CD14-positive monocyte (primary cell): ENCODE data around the gene THRB. TPM values are rescaled to one million over a fixed set of nuclear protein-coding genes. Genes with fewer than 3 reads are reported as not detected.

ENCODE experiments used
- DNase-seq, 3 donors: peaks; one replicate each; pipeline ENCODE4 v3.0.0-alpha.2; 2011 to 2022
- H2AFZ ChIP-seq: 2 replicates; pipeline ENCODE4 v1.6.0; 2012; ENCODE audit warnings: mild to moderate bottlenecking, low read depth, low read length, inconsistent platforms; ENCODE audit not compliant: insufficient read depth, poor library complexity, severe bottlenecking
- H3K27ac ChIP-seq, 2 donors: 1 replicate in 1 of 2; 2 replicates in 1 of 2; pipeline ENCODE4 v1.5.1; 2012 to 2013; ENCODE audit warnings: low read length in 2 of 2, control low read depth in 1 of 2, inconsistent platforms in 1 of 2, low read depth in 1 of 2, mild to moderate bottlenecking in 1 of 2
- H3K27me3 ChIP-seq, 2 donors: one replicate each; pipeline versions ENCODE4 v1.6.0 to v1.6.1; 2011 to 2013; ENCODE audit warnings: low read length in 2 of 2; ENCODE audit not compliant: control insufficient read depth in 2 of 2, insufficient read depth in 2 of 2
- H3K36me3 ChIP-seq, 2 donors: replicated peaks in 1 of 2; 1 replicate in 1 of 2; 2 replicates in 1 of 2; pipeline versions ENCODE4 v1.5.1 to v1.6.1; 2012 to 2013; ENCODE audit warnings: low read length in 2 of 2, control low read depth in 1 of 2, inconsistent platforms in 1 of 2, mild to moderate bottlenecking in 1 of 2; ENCODE audit not compliant: insufficient read depth in 2 of 2, control insufficient read depth in 1 of 2
- H3K4me1 ChIP-seq, 2 donors: 1 replicate in 1 of 2; 2 replicates in 1 of 2; pipeline versions ENCODE4 v1.5.1 to v1.6.1; 2012 to 2013; ENCODE audit warnings: low read length in 2 of 2, control low read depth in 1 of 2, inconsistent platforms in 1 of 2, mild to moderate bottlenecking in 1 of 2, moderate library complexity in 1 of 2; ENCODE audit not compliant: insufficient read depth in 2 of 2, control insufficient read depth in 1 of 2
- H3K4me2 ChIP-seq: replicated peaks from 2 replicates; pipeline ENCODE3; 2012; ENCODE audit warnings: low read length, moderate library complexity, mild to moderate bottlenecking; ENCODE audit not compliant: poor library complexity, severe bottlenecking; ENCODE audit errors: extremely low read depth
- H3K4me3 ChIP-seq, 3 experiments: fragments of 200-600 bp in 1 of 3; sonication (generic) in 1 of 3; replicated peaks in 1 of 3; 1 replicate in 2 of 3; 2 replicates in 1 of 3; pipeline ENCODE4 v1.5.1; 2011 to 2013; ENCODE audit warnings: low read length in 3 of 3, mild to moderate bottlenecking in 3 of 3, control low read depth in 2 of 3, low read depth in 2 of 3, inconsistent platforms in 1 of 3, moderate library complexity in 1 of 3
- H3K79me2 ChIP-seq: 2 replicates; pipeline ENCODE4 v1.6.0; 2012; ENCODE audit warnings: mild to moderate bottlenecking, control low read depth, inconsistent platforms, low read length, moderate library complexity; ENCODE audit not compliant: insufficient read depth
- H3K9ac ChIP-seq: 2 replicates; pipeline ENCODE4 v1.6.0; 2017; ENCODE audit warnings: low read length, mild to moderate bottlenecking; ENCODE audit not compliant: insufficient read depth, poor library complexity, severe bottlenecking
- H3K9me3 ChIP-seq, 2 donors: replicated peaks in 1 of 2; 1 replicate in 1 of 2; 2 replicates in 1 of 2; pipeline versions ENCODE4 v1.5.1 to v1.6.1; 2012 to 2013; ENCODE audit warnings: low read length in 2 of 2, control low read depth in 1 of 2; ENCODE audit not compliant: control insufficient read depth in 1 of 2, insufficient read depth in 1 of 2
- H4K20me1 ChIP-seq: 2 replicates; pipeline ENCODE4 v1.6.0; 2012; ENCODE audit warnings: mild to moderate bottlenecking, low read length, control low read depth, moderate library complexity; ENCODE audit not compliant: insufficient read depth
- H3K27ac Mint-ChIP-seq, 7 donors: one replicate each; pipeline ENCODE4 v1.8.0; 2020; ENCODE audit warnings: mild to moderate bottlenecking in 7 of 7, mixed read lengths in 7 of 7, moderate library complexity in 6 of 7, inconsistent platforms in 2 of 7
- H3K27me3 Mint-ChIP-seq, 3 donors: one replicate each; pipeline ENCODE4 v1.8.0; 2021 to 2022; ENCODE audit warnings: low read depth in 3 of 3, mild to moderate bottlenecking in 3 of 3, mixed read lengths in 3 of 3, moderate library complexity in 3 of 3, inconsistent platforms in 1 of 3
- H3K36me3 Mint-ChIP-seq, 2 donors: one replicate each; pipeline ENCODE4 v1.8.0; 2020; ENCODE audit warnings: mixed read lengths in 2 of 2, inconsistent platforms in 1 of 2, mild to moderate bottlenecking in 1 of 2
- H3K4me1 Mint-ChIP-seq: one replicate; pipeline ENCODE4 v1.8.0; 2020; ENCODE audit warnings: mild to moderate bottlenecking, mixed read lengths
- H3K4me3 Mint-ChIP-seq, 2 donors: one replicate each; pipeline ENCODE4 v1.8.0; 2020; ENCODE audit warnings: mild to moderate bottlenecking in 2 of 2, mixed read lengths in 2 of 2, moderate library complexity in 1 of 2
- H3K9me3 Mint-ChIP-seq, 7 donors: one replicate each; pipeline ENCODE4 v1.8.0; 2020 to 2022; ENCODE audit warnings: mixed read lengths in 7 of 7, mild to moderate bottlenecking in 6 of 7, moderate library complexity in 6 of 7, inconsistent platforms in 2 of 7
- WGBS: methylation state at CpG from one replicate; pipeline ENCODE4 v1.1.5; 2013; ENCODE audit warnings: missing lambda C conversion rate; ENCODE audit not compliant: insufficient coverage; 5-methylcytosine and 5-hydroxymethylcytosine counted together
- intact Hi-C, 2 donors: fragments of 100-400 bp; cut with micrococcal nuclease; formaldehyde crosslinking; loops; one replicate each; pipeline versions ENCODE4 v1.15.0 to v1.15.1; 2023
- polyA plus RNA-seq, 3 donors: library from polyadenylated mRNA; depleted of rRNA in 1 of 3; unstranded in 2 of 3; stranded (reverse) in 1 of 3; fragments of 300-500 nt in 2 of 3; fragments of >200 nt in 1 of 3; fragmentation: Illumina TruSeq in 2 of 3; gene quantifications; 1 replicate in 2 of 3; 2 replicates in 1 of 3; pipeline ENCODE4 v1.2.3, GENCODE V29; 2012 to 2021
- TF ChIP-seq, protein P1 (sequence below): fragments of 200-600 bp; IDR thresholded peaks from one replicate; pipeline ENCODE4 v1.8.0; 2022; ENCODE audit warnings: antibody characterized with exemption, mild to moderate bottlenecking

The THRB gene
- polyA plus RNA-seq, 3 donors = 0.05 TPM; not detected in 2

- Histone ChIP-seq H3K36me3 (no peaks in the 10 kb centered on the region), H3K4me3 (no peak overlapping the region), H2AFZ (no peak overlapping the region), H3K9ac (no peak overlapping the region), H4K20me1 (no peaks in the 10 kb centered on the region), H3K4me2 (no peak overlapping the region), H3K27ac (no peak overlapping the region), H3K9me3 (no peaks in the 10 kb centered on the region), H3K27me3 (no peaks in the 10 kb centered on the region), H3K79me2 (no peaks in the 10 kb centered on the region), H3K4me1 (no peaks in the 10 kb centered on the region)
- intact Hi-C loops = no loop called here
- H3K27me3 Mint-ChIP-seq = peaks cover 0 to 3% (median 0%) of the 10 kb centered on the region in 3 donors
- H3K4me3 Mint-ChIP-seq = no peak overlapping the region
- TF ChIP-seq, protein P1, sequence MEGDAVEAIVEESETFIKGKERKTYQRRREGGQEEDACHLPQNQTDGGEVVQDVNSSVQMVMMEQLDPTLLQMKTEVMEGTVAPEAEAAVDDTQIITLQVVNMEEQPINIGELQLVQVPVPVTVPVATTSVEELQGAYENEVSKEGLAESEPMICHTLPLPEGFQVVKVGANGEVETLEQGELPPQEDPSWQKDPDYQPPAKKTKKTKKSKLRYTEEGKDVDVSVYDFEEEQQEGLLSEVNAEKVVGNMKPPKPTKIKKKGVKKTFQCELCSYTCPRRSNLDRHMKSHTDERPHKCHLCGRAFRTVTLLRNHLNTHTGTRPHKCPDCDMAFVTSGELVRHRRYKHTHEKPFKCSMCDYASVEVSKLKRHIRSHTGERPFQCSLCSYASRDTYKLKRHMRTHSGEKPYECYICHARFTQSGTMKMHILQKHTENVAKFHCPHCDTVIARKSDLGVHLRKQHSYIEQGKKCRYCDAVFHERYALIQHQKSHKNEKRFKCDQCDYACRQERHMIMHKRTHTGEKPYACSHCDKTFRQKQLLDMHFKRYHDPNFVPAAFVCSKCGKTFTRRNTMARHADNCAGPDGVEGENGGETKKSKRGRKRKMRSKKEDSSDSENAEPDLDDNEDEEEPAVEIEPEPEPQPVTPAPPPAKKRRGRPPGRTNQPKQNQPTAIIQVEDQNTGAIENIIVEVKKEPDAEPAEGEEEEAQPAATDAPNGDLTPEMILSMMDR = no peak
- no CpG with 5 or more reads among the region's 1 CpG for whole genome bisulfite sequencing
- no peaks in the 10 kb centered on the region for H3K36me3 Mint-ChIP-seq
- no peak for DNase-seq
- no peaks in the 10 kb centered on the region for H3K9me3 Mint-ChIP-seq
- H3K4me1 Mint-ChIP-seq = no peaks in the 10 kb centered on the region
- no peak overlapping the region for H3K27ac Mint-ChIP-seq
Measured at GRCh38 chr3:24249523-24249922, 245.1 kb downstream of the THRB start.

DNA sequence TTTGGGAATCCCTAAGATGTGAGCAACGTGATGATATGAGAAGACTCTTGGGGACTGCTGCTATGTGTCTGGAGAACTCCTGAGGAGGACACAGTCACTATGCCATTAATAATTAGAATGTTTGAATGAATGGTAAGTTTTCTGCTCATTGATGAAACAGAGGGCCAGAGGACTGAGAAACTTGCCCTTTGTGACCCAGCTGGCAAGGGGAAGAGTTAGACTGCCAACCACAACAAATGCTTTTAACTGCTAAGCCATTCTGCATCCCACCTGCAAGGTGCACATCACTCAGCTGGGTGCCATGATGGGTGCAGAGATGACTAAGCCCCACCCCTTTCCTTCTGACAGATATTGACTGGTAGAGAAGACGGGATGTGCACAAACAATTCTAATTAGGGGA lies 249.6 kb downstream of the THRB start:
- TF ChIP-seq, protein P1 = no peak
- no peak overlapping the region for H3K4me2 ChIP-seq
- Mint-ChIP-seq H3K27ac (no peak overlapping the region), H3K27me3 (no peaks in the 10 kb centered on the region), H3K4me1 (no peaks in the 10 kb centered on the region), H3K4me3 (no peak overlapping the region), H3K36me3 (no peaks in the 10 kb centered on the region), H3K9me3 (no peaks in the 10 kb centered on the region)
- no peak overlapping the region for H3K27ac ChIP-seq
- H4K20me1 ChIP-seq = no peaks in the 10 kb centered on the region
- intact Hi-C loops = no loop called here
- H3K9me3 ChIP-seq = no peaks in the 10 kb centered on the region
- no peak overlapping the region for H3K4me3 ChIP-seq
- H2AFZ ChIP-seq = no peak overlapping the region
- no peak overlapping the region for H3K9ac ChIP-seq
- no peaks in the 10 kb centered on the region for H3K36me3 ChIP-seq
- no peaks in the 10 kb centered on the region for H3K79me2 ChIP-seq
- DNase-seq = no peak
- WGBS = no CpG with 5 or more reads among the region's 2 CpGs
- no peaks in the 10 kb centered on the region for H3K4me1 ChIP-seq
- H3K27me3 ChIP-seq = no peaks in the 10 kb centered on the region
